LNCaP clone FGC (cell line): ENCODE measurements around the gene MATK.

ENCODE experiments used
- DNase-seq: peaks from one replicate; pipeline ENCODE4 v3.0.0-alpha.2; 2011; ENCODE audit warnings: low read depth
- H3K4me3 ChIP-seq: 2 replicates; pipeline ENCODE4 v1.5.1; 2011; ENCODE audit warnings: mild to moderate bottlenecking, low read depth, low read length, control low read depth
- CTCF ChIP-seq: IDR thresholded peaks from 2 replicates; pipeline ENCODE4 v1.5.1; 2012; ENCODE audit warnings: mild to moderate bottlenecking; ENCODE audit not compliant: control insufficient read depth, insufficient read depth; ENCODE audit errors: extremely low read depth

The MATK gene

GRCh38 chr19:3734310-3734600, 51.9 kb downstream of the MATK start:
- DNase-seq: no peak
- no peak overlapping the region for H3K4me3 ChIP-seq
- no peak for TF ChIP-seq CTCF

GRCh38 chr19:3733549-3734309, 52.5 kb downstream of the MATK start:
- no peak for TF ChIP-seq CTCF
- H3K4me3 ChIP-seq: no peak overlapping the region
- DNase-seq: no peak

DNA sequence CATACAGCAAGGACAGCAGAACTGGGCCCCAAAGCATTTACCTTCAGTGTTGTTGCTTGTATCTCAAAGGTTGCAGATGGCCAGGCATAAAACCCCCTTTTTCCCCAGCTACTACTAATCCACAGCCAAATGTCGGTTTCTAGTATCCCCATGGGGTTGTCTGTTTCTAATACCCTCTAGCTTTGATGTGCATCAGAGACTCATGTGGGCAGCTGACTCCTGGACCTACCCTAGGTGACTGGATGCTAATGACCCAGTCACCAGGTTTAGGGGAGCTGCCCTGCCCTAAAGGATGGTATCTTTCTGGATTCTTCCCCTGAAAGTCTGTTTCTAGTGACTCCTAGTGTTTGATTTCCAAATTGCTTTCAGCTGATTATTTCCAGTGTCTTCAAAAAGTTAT, 54.1 kb downstream of the MATK start:
- H3K4me3 ChIP-seq: no peak overlapping the region
- DNase-seq: no peak
- TF ChIP-seq CTCF: no peak

GRCh38 chr19:3730457-3730958, 55.7 kb downstream of the MATK start:
- no peak overlapping the region for H3K4me3 ChIP-seq
- no peak for DNase-seq
- no peak for TF ChIP-seq CTCF
